ENCODE data around the gene GDPD3.

DNA sequence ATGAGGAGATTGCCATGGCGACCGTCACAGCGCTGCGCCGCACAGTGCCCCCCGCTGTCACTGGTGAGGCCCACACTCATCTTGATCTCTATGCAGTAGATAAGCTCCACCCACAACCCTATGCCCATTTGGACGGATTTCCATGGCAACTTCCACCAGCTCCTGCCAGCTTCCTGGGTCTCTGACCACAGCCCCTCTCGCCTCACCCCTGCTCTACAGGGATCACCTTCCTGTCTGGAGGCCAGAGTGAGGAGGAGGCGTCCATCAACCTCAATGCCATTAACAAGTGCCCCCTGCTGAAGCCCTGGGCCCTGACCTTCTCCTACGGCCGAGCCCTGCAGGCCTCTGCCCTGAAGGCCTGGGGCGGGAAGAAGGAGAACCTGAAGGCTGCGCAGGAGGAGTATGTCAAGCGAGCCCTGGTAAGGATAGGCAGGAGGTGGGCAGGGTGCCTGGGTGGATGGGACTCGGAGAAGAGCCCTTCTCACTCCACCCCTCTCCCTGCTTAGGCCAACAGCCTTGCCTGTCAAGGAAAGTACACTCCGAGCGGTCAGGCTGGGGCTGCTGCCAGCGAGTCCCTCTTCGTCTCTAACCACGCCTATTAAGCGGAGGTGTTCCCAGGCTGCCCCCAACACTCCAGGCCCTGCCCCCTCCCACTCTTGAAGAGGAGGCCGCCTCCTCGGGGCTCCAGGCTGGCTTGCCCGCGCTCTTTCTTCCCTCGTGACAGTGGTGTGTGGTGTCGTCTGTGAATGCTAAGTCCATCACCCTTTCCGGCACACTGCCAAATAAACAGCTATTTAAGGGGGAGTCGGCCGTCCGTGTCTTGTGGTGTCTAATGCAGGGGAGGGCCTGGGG lies 43.5 kb downstream of the GDPD3 start:
- TF ChIP-seq, protein P1, sequence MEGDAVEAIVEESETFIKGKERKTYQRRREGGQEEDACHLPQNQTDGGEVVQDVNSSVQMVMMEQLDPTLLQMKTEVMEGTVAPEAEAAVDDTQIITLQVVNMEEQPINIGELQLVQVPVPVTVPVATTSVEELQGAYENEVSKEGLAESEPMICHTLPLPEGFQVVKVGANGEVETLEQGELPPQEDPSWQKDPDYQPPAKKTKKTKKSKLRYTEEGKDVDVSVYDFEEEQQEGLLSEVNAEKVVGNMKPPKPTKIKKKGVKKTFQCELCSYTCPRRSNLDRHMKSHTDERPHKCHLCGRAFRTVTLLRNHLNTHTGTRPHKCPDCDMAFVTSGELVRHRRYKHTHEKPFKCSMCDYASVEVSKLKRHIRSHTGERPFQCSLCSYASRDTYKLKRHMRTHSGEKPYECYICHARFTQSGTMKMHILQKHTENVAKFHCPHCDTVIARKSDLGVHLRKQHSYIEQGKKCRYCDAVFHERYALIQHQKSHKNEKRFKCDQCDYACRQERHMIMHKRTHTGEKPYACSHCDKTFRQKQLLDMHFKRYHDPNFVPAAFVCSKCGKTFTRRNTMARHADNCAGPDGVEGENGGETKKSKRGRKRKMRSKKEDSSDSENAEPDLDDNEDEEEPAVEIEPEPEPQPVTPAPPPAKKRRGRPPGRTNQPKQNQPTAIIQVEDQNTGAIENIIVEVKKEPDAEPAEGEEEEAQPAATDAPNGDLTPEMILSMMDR (IDR thresholded peaks at IDR 0.05): no peak
- TF ChIP-seq POLR2A (IDR thresholded peaks at IDR 0.05): no peak
